RWPE1 (cell line): ENCODE data around the gene ACO2.

Experiments used
- CTCF ChIA-PET: fragments of 350-600 bp; sonication (Branson Sonifier 250); formaldehyde crosslinking; extraction: SDS; loops from one replicate; lab custom pipeline; 2021; lab: Yijun Ruan, JAX
- POLR2A ChIA-PET: fragments of 400-600 bp; formaldehyde crosslinking; extraction: SDS; loops from one replicate; lab custom pipeline; 2020; ENCODE audit warnings: antibody characterized with exemption; ENCODE audit not compliant: low non-redundant PET; lab: Yijun Ruan, JAX
- DNase-seq: peaks from one replicate; pipeline ENCODE4 v3.0.0; 2012; ENCODE audit warnings: low spot score
- H3K27ac ChIP-seq: fragments of 450-650 bp; 2 replicates; pipeline ENCODE4 v1.5.1; 2017
- CTCF ChIP-seq: fragments of 450-650 bp; conservative IDR thresholded peaks from 2 replicates; pipeline ENCODE4 v1.5.1; 2017; ENCODE audit warnings: low read depth, mild to moderate bottlenecking

The ACO2 gene

GRCh38 chr22:41512421-41513194, 43.7 kb downstream of the ACO2 start:
- ChIA-PET CTCF (no interaction called here), POLR2A (no interaction called here)
- no peak for TF ChIP-seq CTCF
- peak; percentile 79 for DNase-seq
- H3K27ac ChIP-seq: peak overlapping the region; percentile 79

- ChIA-PET CTCF (interaction anchor here (0.6 kb wide), 1 partner anchor 91 kb away, joined by 4 read pairs; no protein-coding TSS in a partner anchor), POLR2A (no interaction called here)
- no peak for DNase-seq
- TF ChIP-seq CTCF: no peak
- H3K27ac ChIP-seq: peak overlapping the region; percentile 79
Measured at GRCh38 chr22:41513391-41513790, 44.5 kb downstream of the ACO2 start.

GRCh38 chr22:41516462-41516861, 47.5 kb downstream of the ACO2 start:
- CTCF ChIA-PET: interaction anchor here (0.6 to 2.6 kb wide), 2 partner anchors 113 to 127 kb away, joined by 4 to 22 read pairs; no protein-coding TSS in a partner anchor

GRCh38 chr22:41517172-41518047, 48.5 kb downstream of the ACO2 start:
- peak; percentile 86 for TF ChIP-seq CTCF
- CTCF ChIA-PET: interaction anchor here (0.5 to 2.6 kb wide), 7 partner anchors 69 to 233 kb away, joined by 3 to 22 read pairs (median 3); no protein-coding TSS in a partner anchor
- peak overlapping the region; percentile 79 for H3K27ac ChIP-seq
- POLR2A ChIA-PET: interaction anchor here (0.9 kb wide), 1 partner anchor 71 kb away, joined by 3 read pairs; the partner anchor contains the start of gene TOB2
- peak; percentile 52 for DNase-seq

More at GRCh38 chr22:41516462-41516861, 47.5 kb downstream of the ACO2 start:
- POLR2A ChIA-PET: no interaction called here
- no peak for DNase-seq
- peak overlapping the region; percentile 79 for H3K27ac ChIP-seq
- no peak for TF ChIP-seq CTCF

- CTCF ChIA-PET: interaction anchor here (0.5 to 2.6 kb wide), 7 partner anchors 39 to 234 kb away, joined by 3 to 22 read pairs (median 4); no protein-coding TSS in a partner anchor
- H3K27ac ChIP-seq: peak overlapping the region; percentile 79
- peak; percentile 50; the same call in 1 of the 2 replicates for TF ChIP-seq CTCF
- DNase-seq: no peak
- POLR2A ChIA-PET: no interaction called here
Measured at GRCh38 chr22:41518048-41518347, 49.1 kb downstream of the ACO2 start.

- peak overlapping the region; percentile 41; the same call in 1 of the 2 replicates for H3K27ac ChIP-seq
- ChIA-PET POLR2A (no interaction called here), CTCF (interaction anchor here (0.6 to 0.7 kb wide), 2 partner anchors 11 to 117 kb away, joined by 4 to 6 read pairs; no protein-coding TSS in a partner anchor)
- DNase-seq: no peak
- no peak for TF ChIP-seq CTCF
Measured at GRCh38 chr22:41521126-41521525, 52.2 kb downstream of the ACO2 start.
